GM11168 (cell line): ENCODE data around the gene RPA1.
"Not testable (repeated sequence)": the region's sequence is repeated elsewhere in the genome, so short reads cannot be mapped to it uniquely, and the experiment has no call there.

Source experiments
- in situ Hi-C: fragments of 300-500 bp; cut with MboI; formaldehyde crosslinking; loops from one replicate; pipeline ENCODE4 v1.12.0; 2022; ENCODE audit warnings: low sequenced_read_pairs; ENCODE audit not compliant: unreplicated experiment

Gene RPA1

GRCh38 chr17:1810450-1811103 is 19.2 kb upstream of the RPA1 start:
- in situ Hi-C loops, result no loop called here

- in situ Hi-C loops, result no loop called here
Measured at GRCh38 chr17:1813088-1813487, 16.7 kb upstream of the RPA1 start.

- in situ Hi-C loops, result no loop called here
Measured at GRCh38 chr17:1820528-1821252, 9.1 kb upstream of the RPA1 start.

DNA sequence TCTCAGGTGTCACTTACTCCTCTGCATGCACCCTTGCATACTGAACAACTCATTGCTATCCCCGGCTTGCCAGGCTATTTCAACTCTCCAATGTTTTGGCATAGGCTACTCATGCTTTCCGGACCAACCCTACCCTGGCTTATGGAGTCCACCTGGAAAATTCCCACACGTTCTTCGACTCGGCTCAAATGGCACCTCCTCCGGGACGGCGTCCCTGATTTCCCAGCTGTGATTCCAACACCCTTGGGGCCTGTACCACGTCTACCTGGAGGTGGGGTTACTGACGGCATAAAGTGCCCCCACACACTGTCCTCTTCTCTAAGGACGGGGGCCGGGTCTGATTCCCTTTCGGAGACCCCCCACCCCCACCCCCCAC is 601 bp upstream of the RPA1 start:
- in situ Hi-C loops, result no loop called here

- in situ Hi-C loops, result no loop called here
Measured at GRCh38 chr17:1830288-1830687, 483 bp downstream of the RPA1 start.

DNA sequence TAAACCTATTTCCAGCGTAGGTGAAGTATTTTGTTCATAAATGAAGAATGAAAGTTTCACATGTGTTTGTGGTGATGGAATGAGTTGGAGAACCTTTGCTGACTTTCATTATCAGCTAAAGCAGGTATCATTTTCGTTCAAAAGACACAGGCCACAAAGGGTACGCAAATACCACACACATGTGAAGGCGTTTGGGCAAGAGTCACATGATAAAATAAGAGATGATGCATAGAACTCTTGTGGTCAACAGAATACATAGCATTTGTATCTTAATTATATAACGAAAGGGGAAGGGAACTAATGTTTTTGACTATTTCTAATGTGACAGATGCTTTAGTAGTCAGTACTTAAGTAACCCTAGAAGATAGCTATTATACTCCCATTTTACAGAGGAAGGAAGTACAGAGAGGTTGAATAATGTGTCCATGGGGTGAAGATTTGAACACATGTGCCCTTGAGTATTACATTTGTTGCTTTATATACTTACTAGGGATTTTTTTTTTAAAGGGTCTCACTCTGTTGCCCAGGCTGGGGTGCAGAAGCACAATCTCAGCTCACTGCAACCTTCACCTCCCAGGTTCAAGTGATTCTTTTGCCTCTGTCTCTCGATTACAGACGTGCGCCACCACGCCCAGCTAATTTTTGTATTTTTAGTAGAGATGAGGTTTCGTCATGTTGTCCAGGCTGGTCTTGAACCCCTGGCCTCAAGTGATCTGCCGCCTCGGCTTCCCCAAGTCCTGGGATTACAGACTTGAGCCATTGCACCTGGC is 4.8 kb downstream of the RPA1 start:
- in situ Hi-C loops, result no loop called here

GRCh38 chr17:1839516-1839915 is 9.7 kb downstream of the RPA1 start:
- in situ Hi-C loops, result no loop called here

DNA sequence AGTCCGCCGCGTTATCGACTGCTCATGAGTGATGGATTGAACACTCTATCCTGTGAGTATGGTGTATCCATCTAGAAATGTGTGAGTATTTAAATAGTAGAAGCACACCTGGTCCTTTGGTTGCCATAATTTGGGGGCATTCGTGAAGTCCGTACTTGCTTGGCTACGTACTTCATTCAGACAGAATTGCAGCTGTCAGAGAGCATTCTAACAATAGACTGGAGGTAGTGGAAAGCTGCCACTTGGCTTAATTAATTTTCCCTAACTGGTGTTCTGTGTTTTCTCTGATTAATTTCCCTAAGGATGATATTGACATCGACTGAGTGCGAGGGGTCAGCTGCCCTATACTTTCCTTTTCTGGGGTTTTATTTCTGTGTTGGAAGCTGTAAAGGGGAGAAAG is 14.1 kb downstream of the RPA1 start:
- in situ Hi-C loops, result no loop called here

GRCh38 chr17:1847191-1847590 is 17.4 kb downstream of the RPA1 start:
- in situ Hi-C loops, result no loop called here

GRCh38 chr17:1852327-1852726 is 22.5 kb downstream of the RPA1 start:
- in situ Hi-C loops, result no loop called here

GRCh38 chr17:1853698-1854097 is 23.9 kb downstream of the RPA1 start:
- in situ Hi-C loops, result no loop called here

DNA sequence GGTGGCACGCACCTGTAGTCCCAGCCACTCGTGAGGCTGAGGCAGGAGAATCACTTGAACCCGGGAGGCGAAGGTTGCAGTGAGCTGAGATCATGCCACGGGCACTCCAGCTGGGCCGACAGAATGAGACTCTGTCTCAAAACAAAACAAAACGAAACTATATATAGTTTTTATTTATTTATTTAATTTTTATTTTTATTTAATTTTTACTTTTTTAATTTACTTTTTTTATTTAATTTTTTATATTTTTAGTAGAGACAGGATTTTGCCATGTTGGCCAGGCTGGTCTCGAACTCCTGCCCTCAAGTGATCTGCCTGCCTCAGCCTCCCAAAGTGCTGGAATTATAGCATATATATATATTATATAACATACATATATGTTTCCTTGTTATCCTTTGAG is 26.7 kb downstream of the RPA1 start:
- in situ Hi-C loops, result not testable (repeated sequence)

- in situ Hi-C loops, result no loop called here
Measured at GRCh38 chr17:1860978-1861377, 31.2 kb downstream of the RPA1 start.

DNA sequence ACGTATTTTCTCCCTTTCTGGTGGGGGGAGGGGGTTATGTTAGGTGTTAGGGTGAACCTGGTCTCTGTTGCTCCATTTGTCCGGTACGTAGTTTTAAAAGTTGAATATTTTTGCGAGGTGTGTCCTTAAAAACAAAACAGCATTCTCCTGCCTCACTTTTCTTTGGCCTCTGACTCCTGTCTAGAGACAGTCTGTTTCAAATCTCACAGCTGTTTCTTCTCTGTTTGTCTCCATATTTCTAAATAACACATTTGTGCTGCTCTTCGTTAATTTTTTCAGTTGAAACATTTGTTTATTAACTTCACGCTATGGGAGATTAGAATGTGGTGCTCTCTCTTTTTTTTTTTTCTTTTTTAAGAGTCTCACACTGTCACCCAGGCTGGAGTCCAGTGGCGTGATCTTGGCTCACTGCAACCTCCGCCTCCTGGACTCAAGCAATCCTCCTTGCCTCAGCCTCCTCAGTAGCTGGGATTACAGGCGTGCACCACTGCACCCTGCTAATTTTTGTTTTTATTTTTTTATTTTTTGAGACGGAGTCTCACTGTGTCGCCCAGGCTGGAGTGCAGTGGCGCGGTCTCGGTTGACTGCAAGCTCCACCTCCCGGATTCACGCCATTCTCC is 31.7 kb downstream of the RPA1 start:
- in situ Hi-C loops, result no loop called here

GRCh38 chr17:1865252-1866037 is 35.6 kb downstream of the RPA1 start:
- in situ Hi-C loops, result no loop called here

DNA sequence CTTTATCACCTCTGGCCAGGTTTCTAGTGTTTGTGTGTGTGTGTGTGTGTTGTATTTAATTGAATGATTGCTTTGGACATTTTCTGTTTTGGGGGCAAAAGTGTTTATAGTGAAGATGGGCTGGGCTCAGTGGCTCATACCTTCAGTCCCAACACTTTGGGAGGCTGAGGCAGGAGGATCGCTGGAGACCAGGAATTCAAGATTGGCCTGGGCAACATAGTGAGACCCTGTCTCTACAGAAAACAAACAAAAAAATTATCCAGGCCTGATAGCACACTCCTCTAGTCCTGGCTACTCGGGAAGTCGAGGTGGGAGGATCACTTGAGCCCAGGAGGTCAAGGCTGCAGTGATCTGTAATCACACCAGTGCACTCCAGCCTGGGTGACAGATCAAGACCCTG is 37.5 kb downstream of the RPA1 start:
- in situ Hi-C loops, result no loop called here

DNA sequence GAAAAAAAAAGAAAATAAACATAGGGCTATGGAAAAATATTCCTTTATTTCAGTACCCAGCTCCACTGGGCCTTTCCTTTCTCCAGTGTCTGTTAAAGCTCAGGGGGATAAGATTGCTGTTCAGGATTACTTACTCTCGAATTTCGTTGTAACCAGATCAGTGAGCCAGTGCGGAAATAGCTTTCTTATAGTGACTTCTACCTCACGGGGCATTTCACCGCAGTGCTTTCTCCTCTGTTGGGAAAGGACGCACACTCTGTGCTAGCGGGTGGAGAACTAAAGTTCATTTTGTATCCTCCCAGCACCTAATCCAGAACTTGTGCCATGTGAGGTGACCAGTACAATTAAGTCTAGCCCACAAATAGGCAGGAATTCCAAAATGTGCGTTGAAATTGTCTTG is 38.3 kb downstream of the RPA1 start:
- in situ Hi-C loops, result no loop called here

DNA sequence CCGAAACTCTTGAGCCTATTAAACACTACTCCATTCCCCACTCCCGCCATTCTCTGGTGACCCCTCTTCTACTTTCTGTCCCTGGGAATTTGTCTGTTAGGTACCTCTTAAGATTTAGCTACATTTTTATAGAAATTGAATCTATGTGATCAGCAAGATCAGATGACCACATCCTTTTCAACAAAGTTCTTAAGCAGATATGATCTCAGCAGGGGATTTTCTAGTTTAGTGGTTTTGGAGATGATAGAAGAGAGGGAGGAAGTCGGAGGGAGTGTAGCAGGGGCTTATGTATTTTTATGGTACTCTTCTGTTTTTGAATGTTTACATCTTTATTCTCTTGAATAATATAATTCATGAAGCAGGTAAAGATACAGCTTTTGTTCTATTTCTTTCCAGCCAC is 40.8 kb downstream of the RPA1 start:
- in situ Hi-C loops, result no loop called here

GRCh38 chr17:1871756-1872155 is 42.0 kb downstream of the RPA1 start:
- in situ Hi-C loops, result no loop called here

- in situ Hi-C loops, result no loop called here
Measured at GRCh38 chr17:1872254-1872653, 42.4 kb downstream of the RPA1 start.
